ENCODE data around the gene FOXP1.

- TF ChIP-seq POLR2A (IDR thresholded peaks at IDR 0.05), result no peak
- TF ChIP-seq CTCF (IDR thresholded peaks at IDR 0.05), result no peak
Measured at GRCh38 chr3:71451060-71451459, 132.5 kb downstream of the FOXP1 start.
